ENCODE data around the gene ANKMY1. TPM values are rescaled to one million over a fixed set of nuclear protein-coding genes. Genes with fewer than 3 reads are reported as not detected.

The ANKMY1 gene
- total RNA-seq, 1 experiment from 2014 or later, result 19.5 TPM

GRCh38 chr2:240561325-240561971 is 3.7 kb upstream of the ANKMY1 start:
- Histone ChIP-seq H3K9me2 (replicated peaks; ENCODE audit: low read length) (no peaks in the 10 kb centered on the region), H3K36me3 (ENCODE audit: low read depth, low read length) (no peaks in the 10 kb centered on the region; the same call in 1 of the 2 replicates), H3K9me3 (ENCODE audit: low read length) (no peaks in the 10 kb centered on the region), H4K20me1 (ENCODE audit: low read length) (no peaks in the 10 kb centered on the region; the same call in 1 of the 2 replicates), H3K4me1 (ENCODE audit: insufficient read depth, low read length) (peaks cover 48% of the 10 kb centered on the region), H3K9ac (ENCODE audit: low read length) (peak overlapping the region; percentile 96), H3K27ac (ENCODE audit: low read length) (peak overlapping the region; percentile 91), H3K27me3 (ENCODE audit: low read length) (no peaks in the 10 kb centered on the region), H3K4me2 (ENCODE audit: low read length) (peak overlapping the region; percentile 82), H3K79me2 (ENCODE audit: low read length) (peaks cover 42% of the 10 kb centered on the region), H3K4me3 (ENCODE audit: low read length) (peak overlapping the region; percentile 77), H3F3A (ENCODE audit: low read length, unreplicated experiment) (peaks cover 4% of the 10 kb centered on the region), H2AFZ (ENCODE audit: low read length) (0 out of 2 replicates have a peak overlapping the region, but pooled peaks have one; percentile 13)
- BruUV-seq (replicated peaks), result TSS peak; percentile 88
- DNase-seq (peak; percentile 88), ATAC-seq (peak; percentile 9)
- intact Hi-C loops (cut with micrococcal nuclease), result loop anchor here (1.0 to 2.0 kb wide), 2 partner anchors 19 to 47 kb away; no protein-coding TSS in a partner anchor
- POLR2A ChIA-PET (ENCODE audit: unreplicated experiment), result interaction anchor here (0.5 to 1.6 kb wide), 4 partner anchors 19 to 192 kb away, joined by 3 to 10 read pairs (median 8); partner anchors contain the start of gene CAPN10
- no peak for TF ChIP-seq EZH2 (IDR thresholded peaks at IDR 0.05; ENCODE audit: low read length, unreplicated experiment)
- no peak for TF ChIP-seq EZH2phosphoT487 (IDR thresholded peaks at IDR 0.05; ENCODE audit: borderline replicate concordance, low read length)
- no peak for TF ChIP-seq CTCF (conservative IDR thresholded peaks at IDR 0.05; ENCODE audit: low read depth, low read length)
- CTCF ChIA-PET, result interaction anchor here (0.7 kb wide), 1 partner anchor 47 kb away, joined by 4 read pairs; no protein-coding TSS in a partner anchor

GRCh38 chr2:240560480-240561324 is 2.9 kb upstream of the ANKMY1 start:
- H3K27me3 ChIP-seq (ENCODE audit: low read length), result no peaks in the 10 kb centered on the region
- no peaks in the 10 kb centered on the region for H3K9me2 ChIP-seq (replicated peaks; ENCODE audit: low read length)
- ATAC-seq (peak; percentile 75), DNase-seq (peak; percentile 96)
- H3F3A ChIP-seq (ENCODE audit: low read length, unreplicated experiment), result peaks cover 4% of the 10 kb centered on the region
- peak overlapping the region; percentile 96 for H3K9ac ChIP-seq (ENCODE audit: low read length)
- peak overlapping the region; percentile 71; the same call in 1 of the 2 replicates for H2AFZ ChIP-seq (ENCODE audit: low read length)
- H3K4me3 ChIP-seq (ENCODE audit: low read length), result peak overlapping the region; percentile 77
- H4K20me1 ChIP-seq (ENCODE audit: low read length), result no peaks in the 10 kb centered on the region; the same call in 1 of the 2 replicates
- ChIA-PET CTCF (interaction anchor here (0.7 kb wide), 1 partner anchor 47 kb away, joined by 4 read pairs; no protein-coding TSS in a partner anchor), POLR2A (ENCODE audit: unreplicated experiment) (interaction anchor here (0.5 to 1.6 kb wide), 5 partner anchors 8 to 191 kb away, joined by 3 to 10 read pairs (median 7); partner anchors contain the start of genes CAPN10 and RNPEPL1)
- H3K36me3 ChIP-seq (ENCODE audit: low read depth, low read length), result no peaks in the 10 kb centered on the region; the same call in 1 of the 2 replicates
- peak overlapping the region; percentile 91 for H3K27ac ChIP-seq (ENCODE audit: low read length)
- no peaks in the 10 kb centered on the region for H3K9me3 ChIP-seq (ENCODE audit: low read length)
- H3K79me2 ChIP-seq (ENCODE audit: low read length), result peaks cover 50% of the 10 kb centered on the region
- intact Hi-C loops (cut with micrococcal nuclease), result loop anchor here (1.0 to 2.0 kb wide), 2 partner anchors 20 to 46 kb away; no protein-coding TSS in a partner anchor
- peak overlapping the region; percentile 82 for H3K4me2 ChIP-seq (ENCODE audit: low read length)
- H3K4me1 ChIP-seq (ENCODE audit: insufficient read depth, low read length), result peaks cover 42% of the 10 kb centered on the region
- BruUV-seq (replicated peaks), result no TSS peak
- TF ChIP-seq CTCF (conservative IDR thresholded peaks at IDR 0.05; ENCODE audit: low read depth, low read length) (peak; percentile 19; the same call in 1 of the 2 replicates), EZH2 (IDR thresholded peaks at IDR 0.05; ENCODE audit: low read length, unreplicated experiment) (no peak)

Measured in PC-3 (cell line).